ENCODE measurements around the gene RXYLT1. TPM values are rescaled to one million over a fixed set of nuclear protein-coding genes. Genes with fewer than 3 reads are reported as not detected.

Gene RXYLT1
- total RNA-seq, 4 donors from 2014 or later = 6.1 to 15.7 (median 8.8) TPM

GRCh38 chr12:63820427-63820826 lies 40.7 kb downstream of the RXYLT1 start:
- H3K36me3 ChIP-seq = no peaks in the 10 kb centered on the region
- H3K4me1 ChIP-seq = no peaks in the 10 kb centered on the region
- H3K27ac ChIP-seq = no peak overlapping the region
- no peaks in the 10 kb centered on the region for H3K27me3 ChIP-seq
- no peaks in the 10 kb centered on the region for H3K9me3 ChIP-seq
- DNase-seq = no peak
- no peak overlapping the region for H3K4me3 ChIP-seq
- TF ChIP-seq POLR2A (IDR thresholded peaks at IDR 0.05) = no peak
- TF ChIP-seq CTCF (IDR thresholded peaks at IDR 0.05) = no peak

GRCh38 chr12:63821781-63822251 lies 42.1 kb downstream of the RXYLT1 start:
- Histone ChIP-seq H3K36me3 (no peaks in the 10 kb centered on the region), H3K9me3 (no peaks in the 10 kb centered on the region), H3K4me1 (no peaks in the 10 kb centered on the region), H3K27me3 (no peaks in the 10 kb centered on the region), H3K27ac (peak overlapping the region in 1 of 4 donors; percentile 17), H3K4me3 (peak overlapping the region in 3 of 4 donors; percentile 22 to 43 (median 33))
- no peak for TF ChIP-seq POLR2A (IDR thresholded peaks at IDR 0.05)
- no peak for TF ChIP-seq CTCF (IDR thresholded peaks at IDR 0.05)
- peak in 1 of 3 donors; percentile 50 for DNase-seq

GRCh38 chr12:63822352-63822751 lies 42.6 kb downstream of the RXYLT1 start:
- H3K27me3 ChIP-seq = no peaks in the 10 kb centered on the region
- H3K9me3 ChIP-seq = no peaks in the 10 kb centered on the region
- peak overlapping the region in 1 of 4 donors; percentile 17 for H3K27ac ChIP-seq
- H3K4me1 ChIP-seq = no peaks in the 10 kb centered on the region
- peak overlapping the region in 1 of 4 donors; percentile 43 for H3K4me3 ChIP-seq
- no peak for TF ChIP-seq POLR2A (IDR thresholded peaks at IDR 0.05)
- TF ChIP-seq CTCF (IDR thresholded peaks at IDR 0.05) = no peak
- no peaks in the 10 kb centered on the region for H3K36me3 ChIP-seq
- no peak for DNase-seq

GRCh38 chr12:63823040-63823439 lies 43.3 kb downstream of the RXYLT1 start:
- no peak overlapping the region for H3K4me3 ChIP-seq
- no peaks in the 10 kb centered on the region for H3K36me3 ChIP-seq
- no peak overlapping the region for H3K27ac ChIP-seq
- TF ChIP-seq CTCF (IDR thresholded peaks at IDR 0.05) (no peak), POLR2A (IDR thresholded peaks at IDR 0.05) (no peak)
- no peaks in the 10 kb centered on the region for H3K9me3 ChIP-seq
- H3K27me3 ChIP-seq = no peaks in the 10 kb centered on the region
- DNase-seq = no peak
- no peaks in the 10 kb centered on the region for H3K4me1 ChIP-seq

GRCh38 chr12:63826006-63826585 lies 46.4 kb downstream of the RXYLT1 start:
- no peak for DNase-seq
- H3K4me3 ChIP-seq = no peak overlapping the region
- peak in 5 of 6 experiments; percentile 50 to 76 (median 73) for TF ChIP-seq CTCF (IDR thresholded peaks at IDR 0.05)
- TF ChIP-seq POLR2A (IDR thresholded peaks at IDR 0.05) = no peak

More at GRCh38 chr12:63826006-63826585, 46.4 kb downstream of the RXYLT1 start:
- Histone ChIP-seq H3K27ac (no peak overlapping the region), H3K4me1 (no peaks in the 10 kb centered on the region), H3K9me3 (no peaks in the 10 kb centered on the region), H3K27me3 (no peaks in the 10 kb centered on the region), H3K36me3 (no peaks in the 10 kb centered on the region)
